K562 (cell line): ENCODE measurements around the gene RAP1GAP2. TPM values are rescaled to one million over a fixed set of nuclear protein-coding genes. Genes with fewer than 3 reads are reported as not detected.
A peak's percentile ranks its signal among the peaks of the same experiment; 100 is the strongest.

Experiments
- ARID4B ChIP-seq: sonication (generic); formaldehyde crosslinking; IDR thresholded peaks from 2 replicates; pipeline ENCODE4 v1.8.0; 2022; ENCODE audit warnings: mild to moderate bottlenecking, missing genetic modification reagents
- CCAR2 ChIP-seq: fragments of 200-400 bp; formaldehyde crosslinking; IDR thresholded peaks from 2 replicates; pipeline ENCODE4 v1.6.1; 2017; ENCODE audit warnings: mild to moderate bottlenecking, low read depth, low read length
- EHMT2 ChIP-seq: fragments of 450-650 bp; IDR thresholded peaks from 2 replicates; pipeline ENCODE4 v1.6.1; 2018; ENCODE audit warnings: antibody characterized with exemption
- KLF10 ChIP-seq: fragments of 250-450 bp; sonication (Bioruptor Pico); IDR thresholded peaks from 2 replicates; pipeline ENCODE4 v1.6.1; 2021; ENCODE audit warnings: matching md5 sums
- NRF1 ChIP-seq, 2 experiments: fragments of 450-650 bp; IDR thresholded peaks in 1 of 2; conservative IDR thresholded peaks in 1 of 2; 2 replicates each; pipeline ENCODE4 v1.6.1; 2014; ENCODE audit warnings: mild to moderate bottlenecking in 2 of 2
- PRMT5 ChIP-seq: sonication (generic); formaldehyde crosslinking; IDR thresholded peaks from 2 replicates; pipeline ENCODE4 v1.5.0; 2020; ENCODE audit warnings: missing genetic modification reagents
- TARDBP ChIP-seq: fragments of 450-650 bp; IDR thresholded peaks from 2 replicates; pipeline ENCODE4 v1.6.1; 2016
- TGIF2 ChIP-seq: sonication (generic); formaldehyde crosslinking; IDR thresholded peaks from 2 replicates; pipeline ENCODE4 v1.8.1; 2022; ENCODE audit warnings: mild to moderate bottlenecking, missing genetic modification reagents, moderate library complexity
- polyA plus RNA-seq, 8 experiments: library from polyadenylated mRNA; depleted of rRNA in 4 of 8; stranded (reverse) in 5 of 8; unstranded in 3 of 8; fragments of >200 nt; fragmentation: Nextera tagmentation in 2 of 8; fragmentation: Illumina TruSeq in 1 of 8; extraction: Ambion mirVana in 2 of 8; extraction: Trizol in 1 of 8; gene quantifications; 2 replicates each; pipeline versions ENCODE4 v1.2.1 to v1.2.3, GENCODE V29; 2011 to 2014; ENCODE audit warnings: inconsistent platforms in 1 of 8, missing spikeins in 1 of 8
- total RNA-seq, 7 experiments: library from RNA; depleted of rRNA in 6 of 7; stranded (reverse); fragments of >200 nt in 6 of 7; fragmentation: Illumina TruSeq in 2 of 7; extraction: Trizol in 2 of 7; gene quantifications; 2 replicates each; pipeline versions ENCODE4 v1.2.1 to v1.2.3, GENCODE V29; 2011 to 2021; ENCODE audit warnings: low replicate concordance in 1 of 7
- TF ChIP-seq, protein P1 (sequence below): fragments of 450-650 bp; IDR thresholded peaks from 2 replicates; pipeline ENCODE4 v1.6.1; 2016
- TF ChIP-seq, protein P2 (sequence below): sonication (generic); formaldehyde crosslinking; IDR thresholded peaks from 2 replicates; pipeline ENCODE4 v1.9.0; 2022; ENCODE audit warnings: mild to moderate bottlenecking, missing genetic modification reagents
- TF ChIP-seq, protein P3 (sequence below), 2 experiments: fragments of 450-650 bp; formaldehyde crosslinking in 1 of 2; IDR thresholded peaks; 2 replicates each; pipeline versions ENCODE4 v1.4.0 to v1.6.1; 2014 to 2020; ENCODE audit warnings: mild to moderate bottlenecking in 2 of 2, borderline replicate concordance in 1 of 2, low read depth in 1 of 2

The RAP1GAP2 gene
- total and polyA plus RNA-seq, 9 of the 15 experiments (the other 6 are each of a cell fraction or from before 2014, with no cell fraction given), result 0.01 to 1.3 (median 0.42) TPM; not detected in 1

DNA sequence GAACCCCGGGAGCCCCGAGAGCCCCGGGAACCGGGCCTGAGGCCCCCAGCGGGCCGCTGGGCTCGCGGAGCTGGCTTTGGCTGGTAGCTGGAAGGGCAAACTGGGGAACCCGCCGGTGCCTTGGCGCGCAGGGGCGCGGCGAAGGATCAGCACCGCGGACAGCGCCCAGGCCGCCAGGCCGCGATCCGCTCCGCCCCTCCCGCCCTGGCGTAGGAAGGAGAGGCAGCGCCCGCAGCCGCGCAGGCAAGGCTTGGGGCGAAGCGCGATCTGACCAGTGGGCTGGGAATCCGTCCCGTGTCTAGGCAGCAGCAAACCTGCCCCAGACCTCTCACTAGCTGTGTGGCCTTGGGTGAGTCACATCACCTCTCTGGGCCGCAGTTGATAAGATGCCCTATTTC lies 46.5 kb upstream of the RAP1GAP2 start (continued):
- TF ChIP-seq ARID4B (CRISPR knock-in tag) (peak; percentile 72), TARDBP (no peak), CCAR2 (no peak), NRF1 (conservative IDR thresholded peaks at IDR 0.05 in 1 of 2, IDR thresholded peaks at IDR 0.05 in 1 of 2) (peak; percentile 53 to 58; a peak in 3 of 4 replicates), KLF10 (CRISPR knock-in tag) (no peak), TGIF2 (peak; percentile 79), EHMT2 (peak; percentile 97), PRMT5 (CRISPR knock-in tag) (peak; percentile 90)
- TF ChIP-seq, protein P1, sequence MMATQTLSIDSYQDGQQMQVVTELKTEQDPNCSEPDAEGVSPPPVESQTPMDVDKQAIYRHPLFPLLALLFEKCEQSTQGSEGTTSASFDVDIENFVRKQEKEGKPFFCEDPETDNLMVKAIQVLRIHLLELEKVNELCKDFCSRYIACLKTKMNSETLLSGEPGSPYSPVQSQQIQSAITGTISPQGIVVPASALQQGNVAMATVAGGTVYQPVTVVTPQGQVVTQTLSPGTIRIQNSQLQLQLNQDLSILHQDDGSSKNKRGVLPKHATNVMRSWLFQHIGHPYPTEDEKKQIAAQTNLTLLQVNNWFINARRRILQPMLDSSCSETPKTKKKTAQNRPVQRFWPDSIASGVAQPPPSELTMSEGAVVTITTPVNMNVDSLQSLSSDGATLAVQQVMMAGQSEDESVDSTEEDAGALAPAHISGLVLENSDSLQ, result no peak
- TF ChIP-seq, protein P2, sequence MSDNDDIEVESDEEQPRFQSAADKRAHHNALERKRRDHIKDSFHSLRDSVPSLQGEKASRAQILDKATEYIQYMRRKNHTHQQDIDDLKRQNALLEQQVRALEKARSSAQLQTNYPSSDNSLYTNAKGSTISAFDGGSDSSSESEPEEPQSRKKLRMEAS, result peak; percentile 36; the same call in 1 of the 2 replicates
- TF ChIP-seq, protein P3, sequence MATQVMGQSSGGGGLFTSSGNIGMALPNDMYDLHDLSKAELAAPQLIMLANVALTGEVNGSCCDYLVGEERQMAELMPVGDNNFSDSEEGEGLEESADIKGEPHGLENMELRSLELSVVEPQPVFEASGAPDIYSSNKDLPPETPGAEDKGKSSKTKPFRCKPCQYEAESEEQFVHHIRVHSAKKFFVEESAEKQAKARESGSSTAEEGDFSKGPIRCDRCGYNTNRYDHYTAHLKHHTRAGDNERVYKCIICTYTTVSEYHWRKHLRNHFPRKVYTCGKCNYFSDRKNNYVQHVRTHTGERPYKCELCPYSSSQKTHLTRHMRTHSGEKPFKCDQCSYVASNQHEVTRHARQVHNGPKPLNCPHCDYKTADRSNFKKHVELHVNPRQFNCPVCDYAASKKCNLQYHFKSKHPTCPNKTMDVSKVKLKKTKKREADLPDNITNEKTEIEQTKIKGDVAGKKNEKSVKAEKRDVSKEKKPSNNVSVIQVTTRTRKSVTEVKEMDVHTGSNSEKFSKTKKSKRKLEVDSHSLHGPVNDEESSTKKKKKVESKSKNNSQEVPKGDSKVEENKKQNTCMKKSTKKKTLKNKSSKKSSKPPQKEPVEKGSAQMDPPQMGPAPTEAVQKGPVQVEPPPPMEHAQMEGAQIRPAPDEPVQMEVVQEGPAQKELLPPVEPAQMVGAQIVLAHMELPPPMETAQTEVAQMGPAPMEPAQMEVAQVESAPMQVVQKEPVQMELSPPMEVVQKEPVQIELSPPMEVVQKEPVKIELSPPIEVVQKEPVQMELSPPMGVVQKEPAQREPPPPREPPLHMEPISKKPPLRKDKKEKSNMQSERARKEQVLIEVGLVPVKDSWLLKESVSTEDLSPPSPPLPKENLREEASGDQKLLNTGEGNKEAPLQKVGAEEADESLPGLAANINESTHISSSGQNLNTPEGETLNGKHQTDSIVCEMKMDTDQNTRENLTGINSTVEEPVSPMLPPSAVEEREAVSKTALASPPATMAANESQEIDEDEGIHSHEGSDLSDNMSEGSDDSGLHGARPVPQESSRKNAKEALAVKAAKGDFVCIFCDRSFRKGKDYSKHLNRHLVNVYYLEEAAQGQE (IDR thresholded peaks at IDR 0.05; ENCODE audit: borderline replicate concordance), result peak; percentile 99
- TF ChIP-seq, protein P3 (CRISPR knock-in tag; IDR thresholded peaks at IDR 0.05; ENCODE audit: low read depth), result peak; percentile 99
